Thoracic aorta (tissue), 2 donors: ENCODE data around the gene PACS1. TPM values are rescaled to one million over a fixed set of nuclear protein-coding genes. Genes with fewer than 3 reads are reported as not detected.

Source experiments
- ATAC-seq: fragments of 150-250 bp; one replicate; pipeline ENCODE4 v1.8.0; 2017; ENCODE audit warnings: low read depth; ENCODE audit not compliant: insufficient number of reproducible peaks, low FRiP score
- DNase-seq: peaks from one replicate; pipeline ENCODE4 v3.0.0-alpha.2; 2020; ENCODE audit warnings: low spot score
- H3K27ac ChIP-seq, 2 donors: fragments of 200-600 bp; sonication (generic); 1 replicate in 1 of 2; 2 replicates in 1 of 2; pipeline ENCODE4 v1.5.1; 2016; ENCODE audit warnings: mild to moderate bottlenecking in 2 of 2, moderate library complexity in 2 of 2
- H3K27me3 ChIP-seq: fragments of 200-600 bp; sonication (generic); replicated peaks from 2 replicates; pipeline ENCODE4 v1.6.0; 2016; ENCODE audit warnings: mild to moderate bottlenecking; ENCODE audit not compliant: insufficient read depth
- H3K36me3 ChIP-seq: fragments of 200-600 bp; sonication (generic); one replicate; pipeline ENCODE4 v1.5.1; 2016
- H3K4me1 ChIP-seq, 2 donors: fragments of 200-600 bp; sonication (generic); 1 replicate in 1 of 2; 2 replicates in 1 of 2; pipeline versions ENCODE4 v1.5.1 to v1.6.0; 2016; ENCODE audit warnings: low read depth in 2 of 2, mild to moderate bottlenecking in 1 of 2; ENCODE audit not compliant: control insufficient read depth in 1 of 2
- H3K4me3 ChIP-seq: fragments of 200-600 bp; sonication (generic); 2 replicates; pipeline ENCODE4 v1.5.1; 2016; ENCODE audit warnings: mild to moderate bottlenecking
- H3K9me3 ChIP-seq: fragments of 200-600 bp; sonication (generic); 2 replicates; pipeline ENCODE4 v1.5.1; 2016
- CTCF ChIP-seq: fragments of 200-600 bp; sonication (generic); IDR thresholded peaks from one replicate; pipeline ENCODE4 v1.5.1; 2019; ENCODE audit warnings: antibody characterized with exemption
- total RNA-seq, 2 donors: library from RNA; depleted of rRNA; stranded (reverse); fragments of >200 nt; gene quantifications; one replicate each; pipeline versions ENCODE4 v1.1.0 to v1.2.3, GENCODE V29; 2016

PACS1 gene
- total RNA-seq, 2 donors from 2014 or later: 82.9 to 112 TPM

DNA sequence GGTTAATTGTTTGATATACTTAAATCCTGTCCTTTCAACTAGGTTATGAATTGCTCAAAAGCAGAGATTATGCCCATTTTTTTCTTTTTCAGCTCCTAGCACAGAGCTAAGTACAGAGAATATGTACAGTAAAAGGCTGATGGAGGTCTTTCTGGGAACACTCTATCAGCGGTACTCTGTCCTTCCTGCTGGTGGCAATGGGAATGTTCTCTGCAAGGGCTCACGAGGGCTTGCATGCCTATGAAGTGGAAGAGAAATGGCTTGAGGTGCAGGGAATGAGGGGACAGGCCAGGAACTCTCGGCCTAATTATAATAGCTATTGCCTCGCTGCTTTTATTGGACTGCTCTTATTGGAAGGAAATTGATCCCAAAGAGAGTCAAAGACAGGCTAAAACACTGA lies 114.7 kb downstream of the PACS1 start:
- H3K27me3 ChIP-seq: no peaks in the 10 kb centered on the region
- ATAC-seq: no peak

GRCh38 chr11:66186470-66186869 lies 116.4 kb downstream of the PACS1 start:
- no peak overlapping the region for H3K27ac ChIP-seq
- no peaks in the 10 kb centered on the region for H3K9me3 ChIP-seq
- H3K27me3 ChIP-seq: no peaks in the 10 kb centered on the region
- no peaks in the 10 kb centered on the region for H3K36me3 ChIP-seq
- no peak for TF ChIP-seq CTCF
- ATAC-seq (no peak), DNase-seq (no peak)
- no peak overlapping the region for H3K4me3 ChIP-seq
- H3K4me1 ChIP-seq: no peaks in the 10 kb centered on the region

More for the DNA sequence above, 114.7 kb downstream of the PACS1 start:
- no peak overlapping the region for H3K27ac ChIP-seq
- no peak for DNase-seq
- H3K9me3 ChIP-seq: no peaks in the 10 kb centered on the region
- no peak overlapping the region for H3K4me3 ChIP-seq
- H3K4me1 ChIP-seq: no peaks in the 10 kb centered on the region
- no peak for TF ChIP-seq CTCF
- H3K36me3 ChIP-seq: no peaks in the 10 kb centered on the region

DNA sequence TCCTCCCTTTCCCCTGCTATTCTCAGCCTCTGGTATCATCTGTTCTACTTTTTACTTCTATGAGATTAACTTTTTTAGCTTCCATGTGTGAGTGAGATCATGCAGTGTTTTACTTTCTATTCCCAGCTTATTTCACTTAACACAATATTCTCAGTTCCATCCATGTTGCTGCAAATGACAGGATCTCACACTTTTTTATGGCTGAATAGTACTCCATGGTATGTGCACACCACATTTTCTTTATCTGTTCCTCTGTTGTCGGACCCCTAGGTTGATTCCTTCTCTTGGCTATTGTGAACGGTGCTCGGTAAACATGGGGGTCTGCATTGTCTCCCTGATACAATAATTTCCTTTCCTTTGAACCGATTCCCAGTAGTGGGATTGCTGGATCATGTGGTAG lies 117.4 kb downstream of the PACS1 start:
- TF ChIP-seq CTCF: no peak
- Histone ChIP-seq H3K4me3 (no peak overlapping the region), H3K36me3 (no peaks in the 10 kb centered on the region), H3K9me3 (no peaks in the 10 kb centered on the region), H3K27me3 (no peaks in the 10 kb centered on the region), H3K27ac (no peak overlapping the region), H3K4me1 (peaks cover 3 to 5% of the 10 kb centered on the region in 2 donors)
- DNase-seq (no peak), ATAC-seq (no peak)

DNA sequence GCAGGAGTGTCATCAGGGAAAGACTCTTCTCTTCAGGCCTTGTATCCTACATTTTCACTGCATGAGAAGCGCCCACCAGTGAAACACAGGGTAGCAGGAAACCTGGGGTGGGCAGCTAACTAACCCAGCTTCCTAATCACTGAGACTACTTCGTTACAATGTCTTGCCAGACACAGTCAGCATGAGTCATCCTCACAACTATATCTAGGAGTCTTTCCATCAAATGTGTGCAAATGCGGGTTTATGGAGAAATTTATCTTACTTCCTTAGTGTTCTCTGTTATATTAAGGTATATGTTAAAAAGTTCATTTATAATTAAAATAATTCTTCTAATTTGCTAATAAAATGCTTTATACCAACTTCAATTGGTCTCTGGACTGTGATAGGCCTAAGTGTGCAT lies 118.5 kb downstream of the PACS1 start:
- DNase-seq: no peak
- Histone ChIP-seq H3K4me3 (no peak overlapping the region), H3K9me3 (no peaks in the 10 kb centered on the region), H3K27me3 (no peaks in the 10 kb centered on the region), H3K27ac (no peak overlapping the region), H3K36me3 (peaks cover 2% of the 10 kb centered on the region), H3K4me1 (peaks cover 6 to 9% of the 10 kb centered on the region in 2 donors)
- TF ChIP-seq CTCF: no peak
- no peak for ATAC-seq

- no peaks in the 10 kb centered on the region for H3K27me3 ChIP-seq
- H3K9me3 ChIP-seq: no peaks in the 10 kb centered on the region
- DNase-seq (no peak), ATAC-seq (no peak)
- H3K4me3 ChIP-seq: no peak overlapping the region
- TF ChIP-seq CTCF: no peak
- no peak overlapping the region for H3K27ac ChIP-seq
- H3K4me1 ChIP-seq: peaks cover 6 to 9% of the 10 kb centered on the region in 2 donors
- H3K36me3 ChIP-seq: peaks cover 8% of the 10 kb centered on the region
These were observed 119.1 kb downstream of the PACS1 start for GRCh38 chr11:66189031-66189745.
